Right forelimb (tissue), 1 donor: ENCODE results near the gene FAM118A.
A peak's percentile ranks its signal among the peaks of the same experiment; 100 is the strongest.
"Not testable (repeated sequence)": the region's sequence is repeated elsewhere in the genome, so short reads cannot be mapped to it uniquely, and the experiment has no call there.

ENCODE experiments used
- DNase-seq: peaks from one replicate; pipeline ENCODE4 v3.0.0-alpha.2; 2018

The FAM118A gene

DNA sequence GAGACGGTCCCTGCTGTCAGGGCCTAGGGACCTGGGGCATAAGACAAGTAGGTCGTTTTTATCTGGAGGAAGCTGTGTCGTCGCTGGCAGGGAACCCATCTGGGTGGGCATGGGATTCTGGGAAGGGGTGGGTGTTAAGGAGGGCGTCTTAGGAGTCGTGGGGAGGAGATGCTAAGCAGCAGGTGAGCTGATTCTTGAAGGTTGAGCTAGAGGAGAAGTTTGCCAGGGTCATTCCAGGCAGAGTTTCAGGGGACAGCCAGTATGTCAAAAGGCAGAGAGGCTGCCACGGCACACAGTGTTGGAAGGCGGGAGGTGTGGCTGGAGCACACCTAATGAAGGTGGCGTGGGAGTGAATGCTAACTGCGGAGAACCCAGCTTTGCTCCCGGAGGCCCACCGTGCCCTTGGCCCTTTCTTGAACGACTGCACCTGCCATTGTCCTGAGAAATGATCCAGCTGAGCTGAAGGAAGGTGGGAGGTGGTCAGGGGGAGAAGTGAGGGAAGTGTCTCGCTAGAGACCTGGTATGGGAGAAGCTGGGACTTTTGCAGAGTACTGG is 1.3 kb downstream of the FAM118A start:
- no peak for DNase-seq

DNA sequence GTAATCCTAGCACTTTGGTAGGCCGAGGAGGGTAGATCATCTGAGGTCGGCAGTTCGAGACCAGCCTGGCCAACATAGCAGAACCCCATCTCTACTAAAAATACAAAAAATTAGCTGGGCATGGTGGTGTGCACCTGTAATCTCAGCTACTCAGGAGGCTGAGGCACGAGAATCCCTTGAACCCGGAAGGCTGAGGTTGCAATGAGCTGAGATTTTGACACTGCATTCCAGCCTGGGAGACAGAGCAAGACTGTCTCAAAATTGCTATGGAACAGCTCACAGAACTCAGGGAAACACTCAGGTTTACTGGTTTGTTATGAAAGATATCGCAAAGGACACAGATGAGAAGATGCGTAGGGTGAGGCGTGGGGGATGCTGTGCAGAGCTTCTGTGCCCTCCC is 2.7 kb downstream of the FAM118A start:
- no peak for DNase-seq

DNA sequence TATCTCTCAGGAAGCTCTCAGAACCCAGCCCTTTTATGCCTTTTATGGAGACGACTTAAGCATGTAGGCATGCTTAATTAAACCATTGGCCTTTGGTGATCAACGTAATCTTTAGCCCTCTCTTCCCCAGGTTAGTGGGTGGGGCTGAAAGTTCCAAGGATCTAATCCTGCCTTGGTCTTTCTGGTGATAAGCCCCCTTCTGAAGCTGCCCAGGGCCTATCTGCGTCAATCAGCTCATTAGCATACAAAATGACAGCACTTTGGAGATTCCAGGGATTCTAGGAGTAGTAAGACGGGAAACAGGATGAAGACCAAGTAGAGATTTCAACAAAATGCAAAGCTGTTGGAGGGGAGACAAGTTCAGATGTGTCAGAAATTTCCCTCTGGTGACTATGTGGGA is 3.1 kb downstream of the FAM118A start:
- DNase-seq: no peak

DNA sequence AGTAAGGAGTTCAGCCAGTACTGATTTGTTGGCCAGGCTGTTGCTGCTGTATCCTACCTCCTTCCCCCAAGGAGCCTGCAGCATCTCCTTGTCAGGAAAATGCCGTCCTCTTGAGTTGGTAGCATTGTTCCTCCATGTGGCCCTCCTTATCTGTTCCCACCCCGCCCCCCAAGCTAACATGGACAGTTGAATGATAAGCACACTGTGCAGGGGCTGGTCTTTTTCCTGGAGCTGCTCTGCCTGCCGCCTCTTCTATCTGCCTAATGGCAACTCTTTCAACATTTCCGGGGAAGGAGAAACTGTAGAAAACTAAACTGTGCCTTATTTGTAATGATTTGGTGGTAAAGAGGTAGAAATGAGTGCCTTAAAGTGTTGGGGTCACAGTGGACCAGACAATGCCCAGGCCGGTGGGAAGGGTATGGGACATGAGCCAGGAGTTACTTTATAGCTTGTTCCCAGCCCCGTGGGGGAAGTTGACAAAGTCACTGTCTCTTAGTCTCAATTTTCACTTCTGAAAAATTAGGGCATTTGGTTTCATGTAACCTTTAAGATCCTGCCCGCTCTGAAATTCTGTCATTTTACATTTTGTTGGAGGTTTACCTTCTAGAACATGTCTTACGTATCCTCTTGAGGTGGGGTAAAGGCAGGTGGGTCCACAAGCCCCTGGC is 4.5 kb downstream of the FAM118A start:
- DNase-seq: no peak

DNA sequence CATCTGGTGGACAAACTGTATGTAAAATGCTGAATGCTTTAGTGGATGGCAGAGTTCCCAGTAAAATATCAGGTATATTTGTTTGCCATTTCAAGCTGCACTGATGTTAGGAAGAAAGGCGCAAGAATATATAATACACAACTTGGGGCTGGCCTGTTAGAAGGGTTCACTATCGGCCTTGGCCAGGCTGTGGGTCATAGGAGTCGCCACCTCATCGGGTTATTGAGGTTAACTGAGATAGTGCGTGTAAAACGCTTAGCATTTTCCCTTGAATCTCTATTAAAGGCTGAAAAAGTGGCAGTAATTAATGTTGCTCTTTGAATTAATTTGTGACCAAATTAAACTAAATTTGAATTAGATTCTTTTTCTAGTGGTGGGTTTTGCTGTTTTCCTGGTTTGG is 5.1 kb downstream of the FAM118A start:
- DNase-seq: no peak

DNA sequence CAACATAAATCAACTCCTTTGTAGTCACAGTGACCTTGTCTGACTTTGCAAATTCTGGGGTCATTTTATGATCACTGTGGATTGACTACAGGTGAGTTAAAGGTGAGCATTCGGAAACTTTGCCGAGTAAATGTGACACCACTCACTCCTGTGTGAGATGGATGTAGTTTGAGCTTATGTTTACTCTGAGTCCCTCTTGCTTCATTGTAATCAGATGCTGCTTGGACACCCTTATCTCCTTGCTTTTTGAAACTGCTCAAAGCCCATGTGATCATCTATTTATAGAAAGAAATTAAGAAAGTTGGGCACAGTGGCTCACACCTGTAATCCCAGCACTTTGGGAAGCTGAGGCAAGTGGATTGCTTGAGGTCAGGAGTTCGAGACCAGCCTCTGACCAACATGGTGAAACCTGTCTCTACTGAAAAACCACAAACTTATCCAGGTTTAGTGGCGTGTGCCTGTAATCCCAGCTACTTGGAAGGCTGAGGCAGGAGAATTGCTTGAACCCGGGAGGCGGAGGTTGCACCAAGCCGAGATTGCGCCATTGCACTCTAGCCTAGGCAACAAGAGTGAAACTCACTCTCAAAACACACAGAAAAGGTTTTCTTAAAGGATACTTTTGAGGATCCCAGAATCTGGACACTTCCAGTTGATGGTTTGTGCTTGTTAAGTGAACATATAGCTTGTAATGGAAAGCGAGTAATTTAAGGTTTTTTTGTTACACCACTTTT is 7.2 kb downstream of the FAM118A start:
- no peak for DNase-seq

DNA sequence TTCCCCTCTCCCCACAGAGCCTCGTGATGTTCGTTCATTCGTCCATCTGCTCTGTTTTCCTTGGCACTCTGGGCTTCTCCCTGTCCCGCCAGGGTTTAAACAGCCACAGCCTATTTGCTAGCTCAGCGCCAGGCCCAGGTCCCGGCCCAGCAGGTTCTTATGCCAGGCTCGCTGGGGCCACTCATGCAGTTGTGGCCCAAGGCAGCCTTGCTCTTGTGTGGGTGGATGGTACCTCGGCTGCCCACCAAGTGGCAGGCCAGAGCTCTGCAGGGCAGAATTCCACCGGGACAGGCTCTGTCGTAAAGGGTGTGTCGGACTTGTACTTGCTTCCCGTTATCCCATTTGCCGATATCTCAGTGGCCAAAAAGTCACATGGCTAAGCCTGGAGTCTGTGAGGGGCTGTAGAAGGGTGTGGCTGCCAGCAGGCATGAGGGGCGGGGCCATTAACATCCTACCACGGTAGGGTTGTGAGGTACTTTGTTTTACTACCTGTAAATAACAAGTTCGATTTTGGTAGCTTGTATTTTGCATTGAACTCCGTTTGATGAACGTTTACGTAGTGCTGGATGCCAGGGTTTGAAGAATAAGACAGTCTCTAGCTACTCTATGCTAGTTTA is 7.9 kb downstream of the FAM118A start:
- DNase-seq: no peak

DNA sequence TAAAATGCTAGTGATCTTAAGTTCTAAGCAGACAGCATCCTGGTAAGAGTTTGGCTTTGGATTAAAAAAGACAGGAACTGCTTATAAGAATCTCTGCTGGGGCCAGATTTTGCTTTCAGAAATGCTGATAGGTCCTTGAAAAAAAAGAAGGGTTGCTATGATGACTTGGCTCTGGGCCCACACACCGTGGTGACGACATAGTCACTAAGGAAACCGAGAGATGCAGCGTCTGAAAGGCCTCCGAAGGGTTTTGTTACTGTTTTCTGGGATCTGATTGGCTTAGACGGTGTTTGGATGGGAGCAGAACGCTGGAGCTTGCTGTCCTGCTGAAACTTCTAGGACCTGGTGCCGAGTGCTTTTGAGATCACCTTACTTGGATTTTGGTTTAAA is 8.4 kb downstream of the FAM118A start:
- peak; percentile 83 for DNase-seq

DNA sequence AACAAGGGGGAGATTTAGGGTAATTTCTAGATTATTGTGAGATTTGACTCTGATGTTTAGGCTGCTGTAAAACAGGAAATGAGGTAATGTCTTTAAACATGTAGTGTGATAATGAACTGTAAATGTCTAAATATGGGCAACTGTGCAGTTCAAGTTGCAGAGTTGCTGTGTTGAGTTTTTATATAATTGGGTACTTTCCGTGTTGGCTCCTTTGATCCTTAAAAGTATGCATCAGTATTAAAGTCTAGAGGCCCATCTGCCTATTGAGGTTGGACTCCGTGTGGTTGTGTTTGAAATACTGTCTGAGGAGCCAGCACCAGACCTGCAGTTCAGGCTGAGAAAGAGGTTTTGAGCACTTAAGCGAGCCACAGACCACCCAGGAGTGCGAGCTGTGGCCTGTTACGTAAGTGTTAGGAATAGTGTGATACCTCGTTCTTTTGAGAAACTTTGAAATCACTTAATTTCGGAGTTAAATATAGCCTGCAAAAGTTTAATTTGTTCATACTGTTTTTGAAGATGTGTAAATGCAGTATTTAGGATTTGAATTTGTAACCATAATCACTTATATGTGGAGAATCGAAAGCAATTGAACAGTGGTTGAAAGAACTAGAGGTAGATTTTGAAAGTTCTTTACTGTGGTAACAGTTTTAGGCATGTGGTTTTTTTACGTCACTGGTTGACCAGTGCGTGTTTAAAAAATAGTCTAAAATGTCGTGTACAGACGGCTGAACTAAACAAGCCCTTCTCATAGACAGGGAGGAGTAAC is 9.0 kb downstream of the FAM118A start:
- no peak for DNase-seq

DNA sequence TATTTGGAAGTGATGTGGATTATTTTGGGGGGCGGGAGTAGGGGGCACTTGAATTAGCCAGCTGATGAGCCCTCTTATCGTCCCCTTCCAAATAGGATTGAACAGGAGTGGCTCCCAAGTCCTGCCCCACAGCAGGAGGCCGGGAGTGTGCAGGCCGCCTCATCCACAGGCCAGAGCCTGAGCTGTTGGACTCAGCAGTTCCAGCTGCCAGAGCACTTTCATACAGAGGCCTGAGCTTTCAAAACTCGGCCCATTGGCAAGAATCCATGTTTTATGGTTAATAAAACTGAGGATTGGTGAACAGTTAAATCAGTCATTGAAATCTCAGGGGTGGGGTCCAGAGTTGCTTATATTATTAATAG is 9.6 kb downstream of the FAM118A start:
- DNase-seq: no peak

DNA sequence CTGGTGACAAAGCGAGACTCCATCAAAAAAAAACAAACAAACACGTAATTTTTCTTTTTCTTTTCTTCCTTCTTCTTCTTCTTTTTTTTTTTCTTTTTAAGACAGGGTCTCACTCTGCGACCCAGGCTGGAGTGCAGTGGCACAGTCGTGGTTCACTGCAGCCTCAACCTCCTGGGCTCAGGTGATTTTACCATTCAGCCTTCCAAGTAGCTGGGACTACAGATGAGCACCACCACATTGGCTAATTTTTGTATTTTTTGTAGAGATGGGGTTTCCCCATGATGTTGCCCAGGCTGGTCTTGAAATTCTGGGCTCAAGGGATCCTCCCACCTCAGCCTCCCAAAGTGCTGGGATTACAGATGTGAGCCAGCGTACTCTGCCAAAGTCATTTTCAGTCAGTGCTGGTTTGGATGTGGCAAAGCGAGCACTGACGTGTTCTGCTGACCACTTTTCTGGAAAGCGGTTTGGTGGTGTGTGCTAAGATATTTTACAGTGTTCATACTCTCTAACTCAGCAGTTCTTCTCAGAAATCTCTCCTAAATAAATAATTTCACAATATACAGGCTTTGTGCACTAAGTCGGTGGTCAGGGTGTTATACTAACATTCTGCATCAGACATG is 10.7 kb downstream of the FAM118A start:
- DNase-seq: no peak

DNA sequence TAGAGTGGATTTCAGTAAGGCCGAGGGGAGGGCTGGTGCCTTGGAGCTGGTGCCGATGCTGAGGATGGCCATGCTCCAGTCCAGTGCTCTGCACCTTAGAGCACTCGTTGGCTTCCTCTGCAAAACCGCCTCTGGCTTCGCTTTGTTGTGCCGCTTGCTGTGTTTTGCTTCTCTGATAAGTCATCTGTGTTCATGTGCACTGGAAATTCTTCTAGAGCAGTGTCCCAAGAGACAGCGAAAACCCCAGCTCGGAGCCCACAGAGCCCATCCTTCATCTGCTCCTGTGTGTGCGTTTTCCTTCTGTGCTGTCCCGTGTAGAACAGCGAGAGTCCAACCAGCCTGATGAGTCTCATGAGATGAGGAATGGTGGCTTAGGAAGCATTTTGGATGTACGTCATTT is 12.1 kb downstream of the FAM118A start:
- no peak for DNase-seq

DNA sequence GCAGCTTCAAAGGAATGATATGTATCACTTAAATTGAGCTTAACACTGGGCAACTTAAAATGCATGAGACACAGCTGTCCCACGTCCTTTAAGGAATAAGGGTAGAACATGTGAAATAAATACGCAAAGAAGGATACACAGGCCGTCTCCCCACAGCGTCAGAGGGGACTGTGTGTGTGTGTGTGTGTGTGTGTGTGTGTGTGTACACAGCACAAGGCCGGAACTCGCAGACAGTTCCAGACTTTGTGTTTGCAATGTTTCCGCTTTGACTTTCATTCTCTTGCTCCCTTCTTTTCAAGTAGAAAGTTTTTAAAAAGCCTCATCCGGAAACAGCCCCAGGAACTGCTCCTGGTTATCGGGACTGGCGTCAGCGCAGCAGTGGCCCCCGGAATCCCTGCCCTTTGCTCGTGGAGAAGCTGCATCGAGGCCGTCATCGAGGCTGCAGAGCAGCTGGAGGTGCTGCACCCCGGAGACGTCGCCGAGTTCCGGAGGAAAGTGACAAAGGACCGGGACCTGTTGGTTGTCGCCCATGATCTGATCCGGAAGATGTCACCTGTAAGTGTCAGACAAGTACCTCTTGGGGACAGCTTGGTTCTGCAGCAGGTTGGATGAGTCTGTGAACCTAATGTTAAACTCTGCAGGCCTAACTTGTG is 13.3 kb downstream of the FAM118A start:
- no peak for DNase-seq

DNA sequence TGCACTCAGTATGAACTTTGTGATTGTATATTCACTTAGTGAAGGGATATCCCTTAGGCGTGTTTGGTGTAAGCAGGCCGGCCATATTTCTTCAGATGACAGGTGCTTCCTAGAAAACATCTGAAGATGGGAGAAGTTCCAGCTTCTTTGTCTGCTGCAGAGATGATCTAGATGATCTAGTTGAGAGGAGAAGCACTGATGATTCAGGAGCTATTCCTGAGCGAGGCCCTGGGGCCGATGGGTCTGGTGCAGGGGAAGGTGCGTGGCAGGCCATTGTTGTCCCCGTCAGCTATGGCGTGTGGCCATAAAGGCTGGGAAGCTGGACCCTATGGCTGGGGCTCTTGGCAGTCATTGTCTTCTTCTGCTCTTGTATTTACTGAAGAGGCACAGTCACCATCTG is 14.0 kb downstream of the FAM118A start:
- DNase-seq: no peak

DNA sequence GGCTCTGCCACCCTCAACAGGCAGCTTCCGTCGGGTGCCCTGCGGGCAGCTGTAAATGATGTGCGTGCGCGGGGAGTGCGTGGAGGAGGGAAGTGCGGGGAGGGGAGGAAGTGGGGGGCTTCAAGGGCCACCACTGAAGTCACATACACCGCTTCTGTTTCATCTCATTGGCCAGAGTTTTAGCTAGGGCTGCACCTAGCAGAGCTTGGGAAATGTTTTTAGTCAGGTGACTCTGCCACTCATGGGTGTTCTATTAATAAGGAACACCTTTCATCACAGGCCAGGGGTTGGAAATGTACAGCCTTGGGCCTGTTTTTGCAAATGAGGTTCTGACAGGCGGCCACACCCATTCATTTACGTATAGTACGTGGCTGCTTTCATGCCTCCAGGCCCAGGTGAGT is 14.6 kb downstream of the FAM118A start:
- DNase-seq: no peak

DNA sequence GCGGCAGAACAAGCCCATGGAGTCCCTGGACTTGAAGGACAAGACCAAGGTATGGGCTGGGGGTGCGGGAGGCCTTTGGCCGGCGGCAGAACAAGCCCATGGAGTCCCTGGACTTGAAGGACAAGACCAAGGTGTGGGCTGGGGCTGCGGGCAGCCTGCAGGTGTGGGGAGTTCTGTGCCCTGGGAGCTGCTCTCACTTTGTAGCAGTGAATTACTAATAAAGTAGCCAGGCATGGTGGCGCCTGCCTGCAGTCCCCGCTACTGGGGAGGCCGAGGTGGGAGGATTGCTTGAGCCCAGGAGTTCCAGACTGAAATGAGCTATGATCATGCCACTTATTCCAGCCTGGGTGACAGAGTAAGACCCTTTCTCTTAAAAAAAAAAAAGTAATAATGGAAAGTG is 18.5 kb downstream of the FAM118A start:
- DNase-seq: not testable (repeated sequence)

DNA sequence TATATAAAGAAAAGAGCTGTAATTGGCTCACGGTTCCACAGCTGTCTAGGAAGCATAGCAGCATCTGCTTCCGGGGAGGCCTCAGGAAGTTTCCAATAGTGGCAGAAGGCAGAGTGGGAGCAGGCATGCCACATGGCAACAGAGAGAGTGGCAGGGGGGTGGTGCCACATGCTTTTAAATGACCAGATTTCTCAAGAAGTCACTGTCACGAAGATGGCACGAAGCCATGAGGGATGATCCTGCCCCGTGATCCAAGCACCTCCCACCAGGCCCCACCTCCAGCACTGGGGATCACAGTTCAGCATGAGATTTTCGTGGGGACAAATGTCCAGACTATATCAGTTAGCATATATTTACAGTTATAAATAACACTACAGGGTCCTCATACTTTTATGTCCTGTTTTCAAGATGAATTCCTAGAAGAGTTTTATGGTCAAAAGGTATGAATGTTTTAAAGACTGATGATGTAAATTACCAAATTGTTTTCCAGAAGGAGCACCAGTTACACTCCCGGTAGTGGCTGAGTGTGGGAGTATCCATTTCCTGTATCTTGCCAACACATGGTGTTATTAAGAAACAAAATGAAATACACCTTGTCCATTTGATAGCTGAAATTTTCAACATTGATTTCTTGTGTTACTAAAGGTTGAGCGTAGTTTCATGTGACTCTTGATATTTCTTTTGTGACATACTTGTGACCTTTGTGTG is 19.2 kb downstream of the FAM118A start:
- DNase-seq: no peak

DNA sequence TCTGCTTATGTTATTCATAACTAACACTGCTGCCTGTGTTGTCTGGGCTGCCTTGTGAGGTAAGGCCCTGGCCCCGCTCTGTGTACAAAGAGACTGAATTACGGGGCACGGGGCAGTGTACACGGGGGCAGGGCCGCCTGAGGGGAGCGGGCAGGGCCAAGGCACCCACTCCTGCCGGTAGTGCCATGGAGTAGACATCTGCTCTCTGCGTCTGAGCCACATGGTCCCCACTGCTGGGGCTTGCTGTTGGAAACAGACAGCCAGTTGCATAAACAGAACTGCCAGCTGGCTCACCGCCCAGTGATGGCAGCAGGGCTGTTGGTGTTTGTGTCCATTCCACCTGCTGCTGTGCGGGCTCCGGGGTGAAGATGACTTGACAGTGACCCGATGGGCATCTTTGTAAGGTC is 19.8 kb downstream of the FAM118A start:
- DNase-seq: peak; percentile 69

DNA sequence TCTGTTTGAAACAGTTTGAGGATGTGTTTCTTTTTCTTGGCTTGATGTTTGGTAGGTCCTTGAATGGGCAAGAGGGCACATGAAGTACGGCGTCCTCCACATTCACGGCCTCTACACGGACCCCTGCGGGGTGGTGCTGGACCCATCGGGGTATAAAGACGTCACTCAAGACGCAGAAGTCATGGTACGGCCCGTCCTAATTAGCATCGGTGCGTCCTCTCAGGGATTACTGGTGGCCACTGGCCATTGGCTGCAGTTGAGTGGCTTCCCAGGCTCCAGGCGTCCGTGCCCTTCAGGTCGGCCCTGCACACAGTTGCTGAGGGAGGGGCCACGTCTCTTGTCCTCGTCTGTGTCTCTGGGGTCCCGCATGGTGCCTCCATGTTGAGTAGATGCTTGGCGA is 20.8 kb downstream of the FAM118A start:
- no peak for DNase-seq

DNA sequence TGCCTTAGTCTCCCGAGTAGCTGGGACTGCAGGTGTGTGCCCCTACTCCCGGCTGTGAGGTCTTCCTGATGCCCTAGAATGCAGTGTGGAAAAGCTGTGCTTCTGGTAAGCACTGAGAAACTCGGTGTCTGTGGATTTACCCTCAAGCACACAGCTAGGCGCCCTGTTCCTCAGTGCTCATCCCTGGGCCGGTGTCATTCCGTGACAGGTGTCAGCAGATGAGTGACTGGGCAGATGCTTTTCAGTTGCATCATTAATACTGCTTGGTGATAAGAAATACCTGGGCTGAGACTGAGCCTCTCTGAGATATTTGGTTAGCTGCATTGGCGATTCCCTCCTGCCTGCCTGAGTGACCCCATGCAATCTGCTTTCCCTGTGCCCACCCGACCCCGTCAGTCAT is 21.8 kb downstream of the FAM118A start:
- DNase-seq: no peak

DNA sequence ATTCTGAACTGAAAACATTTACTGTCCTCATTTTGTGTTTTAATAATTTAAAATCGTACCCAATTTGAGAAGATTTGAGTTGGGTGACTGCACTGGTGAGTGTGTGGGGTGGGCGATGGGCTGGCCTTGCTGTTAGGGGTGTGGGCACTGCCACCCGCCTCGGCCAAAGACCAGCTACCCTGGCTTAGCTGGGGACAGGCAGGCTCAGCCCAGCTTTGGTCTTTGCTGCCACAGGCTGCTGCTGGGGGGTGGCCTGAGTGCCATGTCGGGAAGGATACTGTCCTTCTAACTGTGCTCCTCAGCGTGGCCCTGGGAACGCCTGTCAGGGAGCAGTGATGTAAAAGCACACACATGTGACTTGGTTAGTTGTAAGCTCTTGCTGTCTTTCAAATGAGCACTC is 22.3 kb downstream of the FAM118A start:
- no peak for DNase-seq

DNA sequence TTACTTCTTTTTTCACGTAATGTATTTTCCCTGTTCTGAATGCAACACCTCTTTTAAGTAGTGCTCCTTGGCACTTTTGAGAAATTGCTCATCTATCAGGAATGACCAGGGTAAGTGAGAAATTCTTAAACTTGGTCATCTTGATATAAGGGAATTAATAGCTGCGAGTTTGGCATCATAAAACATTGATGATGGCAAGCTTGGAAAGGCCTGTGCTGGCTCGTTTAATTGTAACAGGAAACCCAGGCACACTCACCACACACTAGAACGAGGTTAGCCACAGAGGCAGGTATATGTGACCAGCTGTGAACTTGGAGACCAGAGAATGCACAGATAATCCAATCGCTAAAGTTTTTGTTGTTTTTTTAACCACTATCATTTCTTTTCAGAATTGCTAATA is 24.3 kb downstream of the FAM118A start:
- no peak for DNase-seq
